MCF 10A (cell line): ENCODE results near the gene ELOA. TPM values are rescaled to one million over a fixed set of nuclear protein-coding genes. Genes with fewer than 3 reads are reported as not detected.
A peak's percentile ranks its signal among the peaks of the same experiment; 100 is the strongest.

ENCODE experiments used
- BruUV-seq: library from RNA; stranded (reverse); fragments of 400-500 nt; replicated peaks from 2 replicates; lab custom pipeline; 2021; lab: Mats Ljungman, UMichigan
- CTCF ChIA-PET: fragments of 300-600 bp; sonication (Branson Sonifier 250); formaldehyde crosslinking; extraction: SDS; loops from one replicate; lab custom pipeline; 2021; ENCODE audit warnings: antibody characterized with exemption, inconsistent platforms; lab: Yijun Ruan, JAX
- POLR2A ChIA-PET: fragments of 300-600, 350-650 bp; sonication (Branson Sonifier 250); formaldehyde crosslinking; extraction: SDS; loops from one replicate; lab custom pipeline; 2020; ENCODE audit warnings: antibody characterized with exemption, inconsistent platforms; lab: Yijun Ruan, JAX
- DNase-seq: peaks from one replicate; pipeline ENCODE4 v3.0.0-alpha.2; 2018; ENCODE audit not compliant: unreplicated experiment
- H3K27ac Mint-ChIP-seq: one replicate; pipeline ENCODE4 v1.8.0; 2022; ENCODE audit warnings: mild to moderate bottlenecking, low read depth, mixed read lengths; ENCODE audit not compliant: unreplicated experiment
- H3K27me3 Mint-ChIP-seq: one replicate; pipeline ENCODE4 v1.8.0; 2022; ENCODE audit warnings: mixed read lengths; ENCODE audit not compliant: insufficient read depth, unreplicated experiment
- H3K36me3 Mint-ChIP-seq: one replicate; pipeline ENCODE4 v1.8.0; 2022; ENCODE audit warnings: mild to moderate bottlenecking, moderate library complexity, mixed read lengths; ENCODE audit not compliant: insufficient read depth, unreplicated experiment
- H3K4me1 Mint-ChIP-seq: one replicate; pipeline ENCODE4 v1.8.0; 2022; ENCODE audit warnings: mixed read lengths; ENCODE audit not compliant: insufficient read depth, unreplicated experiment
- H3K4me3 Mint-ChIP-seq: one replicate; pipeline ENCODE4 v1.8.0; 2022; ENCODE audit warnings: mild to moderate bottlenecking, moderate library complexity, mixed read lengths; ENCODE audit not compliant: unreplicated experiment
- H3K9me3 Mint-ChIP-seq: one replicate; pipeline ENCODE4 v1.8.0; 2022; ENCODE audit warnings: mixed read lengths; ENCODE audit not compliant: unreplicated experiment
- intact Hi-C: fragments of 100-400 bp; cut with micrococcal nuclease; formaldehyde crosslinking; loops from 2 replicates; pipeline ENCODE4 v1.14.1; 2022
- total RNA-seq: library from RNA; stranded (reverse); gene quantifications from 2 replicates; pipeline ENCODE4 v1.2.3, GENCODE V29; 2022
- TF ChIP-seq, protein P1 (sequence below): fragments of 200-600 bp; IDR thresholded peaks from one replicate; pipeline ENCODE4 v1.8.0; 2022; ENCODE audit warnings: antibody characterized with exemption, mild to moderate bottlenecking; ENCODE audit not compliant: unreplicated experiment

Gene ELOA
- total RNA-seq, 1 experiment from 2014 or later: 68.3 TPM

DNA sequence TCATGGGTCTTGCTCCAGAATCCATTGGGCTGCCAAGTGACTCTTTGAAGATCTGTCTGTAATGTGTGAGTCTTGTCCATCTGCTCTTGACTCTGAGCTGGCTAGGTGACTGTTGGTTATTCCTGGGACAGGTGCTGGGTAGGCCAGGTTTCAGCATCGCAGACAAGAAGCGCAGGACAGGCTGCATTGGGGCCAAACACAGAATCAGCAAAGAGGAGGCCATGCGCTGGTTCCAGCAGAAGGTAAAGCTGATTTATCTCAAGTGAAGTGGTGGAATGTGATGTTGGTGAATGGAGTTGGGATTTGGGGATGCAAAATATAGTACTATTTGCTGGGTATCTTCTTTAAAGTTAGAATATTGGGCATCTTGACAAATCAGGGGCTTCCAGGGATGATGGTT, 47.6 kb upstream of the ELOA start:
- H3K36me3 Mint-ChIP-seq: peaks cover 94% of the 10 kb centered on the region
- DNase-seq: no peak
- intact Hi-C loops: no loop called here
- peaks cover 45% of the 10 kb centered on the region for H3K4me1 Mint-ChIP-seq
- H3K27ac Mint-ChIP-seq: no peak overlapping the region
- H3K4me3 Mint-ChIP-seq: peak overlapping the region; percentile 88
- TF ChIP-seq, protein P1, sequence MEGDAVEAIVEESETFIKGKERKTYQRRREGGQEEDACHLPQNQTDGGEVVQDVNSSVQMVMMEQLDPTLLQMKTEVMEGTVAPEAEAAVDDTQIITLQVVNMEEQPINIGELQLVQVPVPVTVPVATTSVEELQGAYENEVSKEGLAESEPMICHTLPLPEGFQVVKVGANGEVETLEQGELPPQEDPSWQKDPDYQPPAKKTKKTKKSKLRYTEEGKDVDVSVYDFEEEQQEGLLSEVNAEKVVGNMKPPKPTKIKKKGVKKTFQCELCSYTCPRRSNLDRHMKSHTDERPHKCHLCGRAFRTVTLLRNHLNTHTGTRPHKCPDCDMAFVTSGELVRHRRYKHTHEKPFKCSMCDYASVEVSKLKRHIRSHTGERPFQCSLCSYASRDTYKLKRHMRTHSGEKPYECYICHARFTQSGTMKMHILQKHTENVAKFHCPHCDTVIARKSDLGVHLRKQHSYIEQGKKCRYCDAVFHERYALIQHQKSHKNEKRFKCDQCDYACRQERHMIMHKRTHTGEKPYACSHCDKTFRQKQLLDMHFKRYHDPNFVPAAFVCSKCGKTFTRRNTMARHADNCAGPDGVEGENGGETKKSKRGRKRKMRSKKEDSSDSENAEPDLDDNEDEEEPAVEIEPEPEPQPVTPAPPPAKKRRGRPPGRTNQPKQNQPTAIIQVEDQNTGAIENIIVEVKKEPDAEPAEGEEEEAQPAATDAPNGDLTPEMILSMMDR: no peak
- CTCF ChIA-PET: interaction anchor here (1.5 kb wide), 1 partner anchor 9 kb away, joined by 10 read pairs; no protein-coding TSS in a partner anchor
- no TSS peak for BruUV-seq
- no peaks in the 10 kb centered on the region for H3K9me3 Mint-ChIP-seq
- no peaks in the 10 kb centered on the region for H3K27me3 Mint-ChIP-seq
- POLR2A ChIA-PET: interaction anchor here (0.6 to 1.9 kb wide), 4 partner anchors 9 to 355 kb away, joined by 3 to 9 read pairs (median 5); no protein-coding TSS in a partner anchor

DNA sequence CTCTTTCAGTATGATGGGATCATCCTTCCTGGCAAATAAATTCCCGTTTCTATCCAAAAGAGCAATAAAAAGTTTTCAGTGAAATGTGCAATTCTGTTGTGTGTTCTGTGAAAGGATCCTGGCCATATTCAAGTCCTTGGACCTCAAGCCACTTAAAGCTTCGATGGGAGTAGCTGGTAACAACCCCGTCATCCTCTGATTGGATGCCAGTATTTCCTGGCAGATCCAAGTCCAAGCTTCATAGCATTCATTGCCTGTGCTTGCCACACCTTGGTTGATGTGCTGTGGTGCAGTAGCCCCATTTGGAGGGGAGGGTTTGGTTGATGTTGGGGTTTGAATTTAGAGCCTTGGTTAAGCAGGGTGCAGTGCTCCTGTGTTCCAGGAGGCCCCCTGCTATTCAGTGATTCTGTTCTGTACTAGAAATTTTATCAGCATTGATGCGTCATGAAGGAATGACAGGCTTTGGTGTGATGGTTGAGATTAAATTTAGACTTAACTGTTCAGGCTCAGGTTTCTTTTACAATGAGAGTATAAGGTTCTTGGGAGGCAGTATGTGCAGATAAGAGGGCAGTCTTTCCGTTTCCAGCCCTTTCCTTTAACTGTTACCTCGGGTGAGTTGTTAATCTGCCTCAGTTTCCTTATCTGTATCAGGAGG, 46.8 kb upstream of the ELOA start:
- ChIA-PET POLR2A (no interaction called here), CTCF (interaction anchor here (0.6 to 1.5 kb wide), 2 partner anchors 8 to 10 kb away, joined by 3 to 10 read pairs; no protein-coding TSS in a partner anchor)
- intact Hi-C loops: no loop called here
- peak overlapping the region; percentile 25 for H3K4me3 Mint-ChIP-seq
- no peaks in the 10 kb centered on the region for H3K9me3 Mint-ChIP-seq
- DNase-seq: no peak
- H3K4me1 Mint-ChIP-seq: peaks cover 47% of the 10 kb centered on the region
- H3K27ac Mint-ChIP-seq: no peak overlapping the region
- H3K27me3 Mint-ChIP-seq: no peaks in the 10 kb centered on the region
- peaks cover 100% of the 10 kb centered on the region for H3K36me3 Mint-ChIP-seq
- TF ChIP-seq, protein P1: no peak
- no TSS peak for BruUV-seq

DNA sequence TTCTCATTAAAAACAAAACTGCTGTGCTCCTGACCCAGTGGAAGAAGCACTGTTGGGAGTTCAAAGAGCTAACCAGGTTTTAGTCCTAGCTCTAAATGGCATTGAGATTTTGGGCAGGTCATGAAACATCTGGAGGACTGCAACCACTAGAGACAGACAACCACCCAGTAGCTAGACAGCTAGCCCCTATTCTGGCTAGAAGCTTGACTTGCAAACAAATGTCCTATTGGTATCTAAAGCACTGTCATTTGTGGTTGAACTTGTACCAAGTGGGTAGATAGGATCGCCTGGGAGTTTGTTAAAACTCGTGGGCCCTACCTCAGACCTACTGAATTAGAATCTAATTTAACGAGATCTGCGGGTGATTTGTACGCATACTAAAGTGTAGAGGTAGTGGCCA, 44.8 kb upstream of the ELOA start:
- Mint-ChIP-seq H3K9me3 (no peaks in the 10 kb centered on the region), H3K36me3 (peaks cover 100% of the 10 kb centered on the region), H3K27me3 (no peaks in the 10 kb centered on the region), H3K4me1 (peaks cover 44% of the 10 kb centered on the region), H3K4me3 (no peak overlapping the region), H3K27ac (no peak overlapping the region)
- POLR2A ChIA-PET: interaction anchor here (1.1 to 2.0 kb wide), 3 partner anchors 11 to 154 kb away, joined by 3 to 9 read pairs (median 3); no protein-coding TSS in a partner anchor
- DNase-seq: no peak
- TF ChIP-seq, protein P1: no peak
- CTCF ChIA-PET: interaction anchor here (1.0 kb wide), 1 partner anchor 117 kb away, joined by 3 read pairs; no protein-coding TSS in a partner anchor
- BruUV-seq: no TSS peak
- intact Hi-C loops: no loop called here
